GM12878 (cell line): ENCODE data around the gene MED19. TPM values are rescaled to one million over a fixed set of nuclear protein-coding genes. Genes with fewer than 3 reads are reported as not detected.

Experiments
- ATAC-seq: fragments of 200-7000 bp; cut with Tn5 transposase; 3 replicates; pipeline ENCODE4 v1.9.1; 2020; ENCODE audit warnings: mild to moderate bottlenecking, moderate library complexity
- BruUV-seq: library from RNA; stranded (reverse); fragments of 400-500 nt; replicated peaks from 2 replicates; lab custom pipeline; 2021; lab: Mats Ljungman, UMichigan
- CTCF ChIA-PET: fragments of 300-600 bp; sonication (Branson Sonifier 250); formaldehyde crosslinking; extraction: SDS; loops from one replicate; lab custom pipeline; 2021; ENCODE audit warnings: inconsistent platforms; lab: Yijun Ruan, JAX
- POLR2A ChIA-PET: fragments of 350-600 bp; formaldehyde crosslinking; extraction: SDS; loops from one replicate; lab custom pipeline; 2021; ENCODE audit warnings: inconsistent platforms; lab: Charles Lee
- RAD21 ChIA-PET: fragments of 300-600 bp; sonication (Branson Sonifier 250); formaldehyde crosslinking; loops from one replicate; lab custom pipeline; 2023; ENCODE audit warnings: antibody characterized with exemption; ENCODE audit not compliant: unreplicated experiment; lab: Charles Lee
- SMC1A ChIA-PET: fragments of 300-600 bp; sonication (Branson Sonifier 250); formaldehyde crosslinking; loops from one replicate; lab custom pipeline; 2023; ENCODE audit not compliant: unreplicated experiment, uncharacterized antibody; lab: Charles Lee
- DNase-seq: peaks from one replicate; pipeline ENCODE4 v3.0.0-alpha.2; 2011; ENCODE audit warnings: low read depth, low spot score
- FAIRE-seq: peaks from 3 replicates; lab custom pipeline; 2011; peaks lifted over from hg19 to GRCh38; lab: Jason Lieb, UNC
- H2AFZ ChIP-seq: 2 replicates; pipeline ENCODE4 v1.6.0; 2011; ENCODE audit warnings: low read depth, low read length, control low read depth; ENCODE audit not compliant: control insufficient read depth
- H3K27ac ChIP-seq: 2 replicates; pipeline ENCODE4 v1.5.1; 2011; ENCODE audit warnings: control low read depth; ENCODE audit not compliant: control insufficient read depth, insufficient read depth
- H3K27me3 ChIP-seq, 2 experiments: replicated peaks in 1 of 2; 2 replicates each; pipeline versions ENCODE4 v1.6.0 to v1.6.1; 2011; ENCODE audit warnings: low read length in 1 of 2; ENCODE audit not compliant: control insufficient read depth in 2 of 2, insufficient read depth in 2 of 2
- H3K36me3 ChIP-seq, 2 experiments: 2 replicates each; pipeline ENCODE4 v1.5.1; 2011; ENCODE audit warnings: low read length in 1 of 2; ENCODE audit not compliant: control insufficient read depth in 2 of 2, insufficient read depth in 2 of 2
- H3K4me1 ChIP-seq: 2 replicates; pipeline ENCODE4 v1.6.1; 2011; ENCODE audit warnings: mild to moderate bottlenecking, low read length, moderate library complexity, mixed read lengths; ENCODE audit not compliant: control insufficient read depth, insufficient read depth
- H3K4me2 ChIP-seq: 2 replicates; pipeline ENCODE4 v1.6.0; 2011; ENCODE audit warnings: control low read depth; ENCODE audit not compliant: control insufficient read depth, insufficient read depth
- H3K4me3 ChIP-seq: fragments of 200-600 bp; sonication (generic); 2 replicates; pipeline ENCODE4 v1.5.1; 2016
- H3K79me2 ChIP-seq: 2 replicates; pipeline ENCODE4 v1.6.0; 2011; ENCODE audit warnings: low read length; ENCODE audit not compliant: control insufficient read depth, insufficient read depth
- H3K9ac ChIP-seq: 2 replicates; pipeline ENCODE4 v1.8.0; 2011; ENCODE audit warnings: low read length, control low read depth, mixed read lengths; ENCODE audit not compliant: control insufficient read depth, insufficient read depth
- H3K9me3 ChIP-seq: replicated peaks from 3 replicates; pipeline ENCODE4 v1.5.1; 2011; ENCODE audit warnings: mild to moderate bottlenecking, low read length; ENCODE audit not compliant: control insufficient read depth, insufficient read depth
- H4K20me1 ChIP-seq: 2 replicates; pipeline ENCODE4 v1.6.0; 2011; ENCODE audit not compliant: control insufficient read depth, insufficient read depth
- CHD4 ChIP-seq: fragments of 200-600 bp; sonication (generic); IDR thresholded peaks from 2 replicates; pipeline ENCODE4 v1.6.1; 2016; ENCODE audit warnings: mild to moderate bottlenecking
- MTA2 ChIP-seq: fragments of 450-650 bp; IDR thresholded peaks from 2 replicates; pipeline ENCODE4 v1.6.1; 2016; ENCODE audit warnings: low read depth, mild to moderate bottlenecking, moderate library complexity
- PAX8 ChIP-seq: fragments of 450-650 bp; IDR thresholded peaks from 2 replicates; pipeline ENCODE4 v1.6.1; 2017; ENCODE audit warnings: mild to moderate bottlenecking, moderate library complexity
- POLR2A ChIP-seq: IDR thresholded peaks from 2 replicates; pipeline ENCODE4 v1.6.1; 2011; ENCODE audit warnings: low read depth, mild to moderate bottlenecking, low read length
- RUNX3 ChIP-seq: IDR thresholded peaks from 2 replicates; pipeline ENCODE4 v1.6.1; 2012; ENCODE audit warnings: low read length, inconsistent platforms
- SREBF2 ChIP-seq: IDR thresholded peaks from 2 replicates; pipeline ENCODE4 v1.6.1; 2012; ENCODE audit warnings: mild to moderate bottlenecking, low read length
- WRNIP1 ChIP-seq: IDR thresholded peaks from 2 replicates; pipeline ENCODE4 v1.6.1; 2011; ENCODE audit warnings: low read depth, low read length, improper control_type of control experiment, borderline replicate concordance
- in situ Hi-C: fragments of 300-500 bp; cut with MboI; formaldehyde crosslinking; loops from 9 replicates; pipeline ENCODE4 v1.14.3; 2018; ENCODE audit warnings: mixed read lengths
- intact Hi-C: fragments of 100-400 bp; cut with micrococcal nuclease; formaldehyde crosslinking; loops from one replicate; pipeline ENCODE4 v1.14.2; 2022; ENCODE audit not compliant: unreplicated experiment
- polyA plus RNA-seq, 11 experiments: library from polyadenylated mRNA; depleted of rRNA in 4 of 11; unstranded in 6 of 11; stranded (reverse) in 5 of 11; fragments of >200 nt; fragmentation: Nextera tagmentation in 4 of 11; fragmentation: Illumina TruSeq in 1 of 11; extraction: Ambion mirVana in 4 of 11; extraction: Trizol in 1 of 11; gene quantifications; 1 replicate in 1 of 11; 2 replicates in 10 of 11; pipeline versions ENCODE4 v1.2.1 to v1.2.3, GENCODE V29; 2011 to 2016; ENCODE audit warnings: inconsistent platforms in 2 of 11, missing spikeins in 2 of 11, low read depth in 1 of 11
- total RNA-seq, 4 experiments: library from RNA; depleted of rRNA in 3 of 4; stranded (reverse); fragments of >200 nt in 3 of 4; fragmentation: Illumina TruSeq in 1 of 4; extraction: Trizol in 1 of 4; gene quantifications; 2 replicates each; pipeline versions ENCODE4 v1.2.1 to v1.2.3, GENCODE V29; 2013 to 2021
- TF ChIP-seq, protein P1 (sequence below): fragments of 450-650 bp; formaldehyde crosslinking; IDR thresholded peaks from 2 replicates; pipeline ENCODE4 v1.5.0; 2022; ENCODE audit warnings: mild to moderate bottlenecking, missing genetic modification characterization
- TF ChIP-seq, protein P2 (sequence below): IDR thresholded peaks from 2 replicates; pipeline ENCODE4 v1.6.1; 2012; ENCODE audit warnings: low read depth, low read length, improper control_type of control experiment

MED19 gene
- total and polyA plus RNA-seq, 10 of the 15 experiments (the other 5 are each of a cell fraction or from before 2014, with no cell fraction given): 4.9 to 28.2 (median 17.3) TPM

DNA sequence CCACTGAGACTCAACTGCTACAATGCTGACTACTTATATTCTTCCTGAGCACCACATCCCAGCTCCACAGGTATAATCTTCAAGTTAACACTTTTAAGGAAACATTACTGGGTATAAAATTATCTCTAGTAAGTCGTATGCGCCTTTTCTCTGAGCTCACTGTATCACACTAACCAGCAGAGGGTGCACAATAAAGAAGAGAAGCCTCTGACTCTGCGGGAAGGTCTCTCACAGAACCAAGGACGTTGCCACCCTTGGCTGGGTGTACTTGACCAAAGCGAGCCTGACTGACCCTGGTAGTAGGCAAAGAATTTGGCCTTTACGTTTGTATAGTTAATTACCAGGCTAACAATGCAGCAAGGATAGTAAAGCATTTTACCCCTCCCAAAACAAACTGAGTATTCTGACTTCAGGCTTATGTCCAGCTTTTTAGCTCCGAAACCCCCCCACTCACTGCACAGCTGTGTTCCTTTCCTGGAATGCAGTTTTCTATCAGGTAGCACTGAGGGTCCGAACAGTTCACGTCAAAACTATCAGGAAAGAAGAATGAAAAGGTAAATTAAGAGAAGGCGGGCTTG is 39.8 kb upstream of the MED19 start, which contains the start of gene BTBD18 (continued):
- TF ChIP-seq, protein P1, sequence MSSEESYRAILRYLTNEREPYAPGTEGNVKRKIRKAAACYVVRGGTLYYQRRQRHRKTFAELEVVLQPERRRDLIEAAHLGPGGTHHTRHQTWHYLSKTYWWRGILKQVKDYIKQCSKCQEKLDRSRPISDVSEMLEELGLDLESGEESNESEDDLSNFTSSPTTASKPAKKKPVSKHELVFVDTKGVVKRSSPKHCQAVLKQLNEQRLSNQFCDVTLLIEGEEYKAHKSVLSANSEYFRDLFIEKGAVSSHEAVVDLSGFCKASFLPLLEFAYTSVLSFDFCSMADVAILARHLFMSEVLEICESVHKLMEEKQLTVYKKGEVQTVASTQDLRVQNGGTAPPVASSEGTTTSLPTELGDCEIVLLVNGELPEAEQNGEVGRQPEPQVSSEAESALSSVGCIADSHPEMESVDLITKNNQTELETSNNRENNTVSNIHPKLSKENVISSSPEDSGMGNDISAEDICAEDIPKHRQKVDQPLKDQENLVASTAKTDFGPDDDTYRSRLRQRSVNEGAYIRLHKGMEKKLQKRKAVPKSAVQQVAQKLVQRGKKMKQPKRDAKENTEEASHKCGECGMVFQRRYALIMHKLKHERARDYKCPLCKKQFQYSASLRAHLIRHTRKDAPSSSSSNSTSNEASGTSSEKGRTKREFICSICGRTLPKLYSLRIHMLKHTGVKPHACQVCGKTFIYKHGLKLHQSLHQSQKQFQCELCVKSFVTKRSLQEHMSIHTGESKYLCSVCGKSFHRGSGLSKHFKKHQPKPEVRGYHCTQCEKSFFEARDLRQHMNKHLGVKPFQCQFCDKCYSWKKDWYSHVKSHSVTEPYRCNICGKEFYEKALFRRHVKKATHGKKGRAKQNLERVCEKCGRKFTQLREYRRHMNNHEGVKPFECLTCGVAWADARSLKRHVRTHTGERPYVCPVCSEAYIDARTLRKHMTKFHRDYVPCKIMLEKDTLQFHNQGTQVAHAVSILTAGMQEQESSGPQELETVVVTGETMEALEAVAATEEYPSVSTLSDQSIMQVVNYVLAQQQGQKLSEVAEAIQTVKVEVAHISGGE (CRISPR knock-in tag): no peak
- TF ChIP-seq CHD4: no peak
- TF ChIP-seq MTA2: no peak

DNA sequence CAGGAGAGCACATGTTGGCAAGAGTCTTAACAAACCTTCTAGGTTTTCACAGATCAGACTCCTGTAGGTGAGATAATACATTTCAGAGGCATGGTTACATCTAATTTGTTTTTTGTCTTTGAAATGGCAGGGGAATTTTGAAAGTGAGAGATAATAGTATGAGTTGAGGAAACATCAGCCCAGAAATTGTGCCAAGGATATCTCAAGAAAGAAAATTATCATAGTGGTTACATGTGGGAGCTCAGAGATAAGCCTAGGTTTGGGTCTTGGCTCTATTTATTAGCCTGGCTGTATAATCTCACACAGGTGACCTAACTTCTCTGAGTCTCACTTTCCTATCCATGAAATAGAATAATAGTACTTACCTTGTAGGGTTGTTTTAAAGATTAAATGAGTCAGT is 39.2 kb upstream of the MED19 start:
- Histone ChIP-seq H3K4me1 (no peaks in the 10 kb centered on the region), H3K4me3 (no peak overlapping the region), H4K20me1 (no peaks in the 10 kb centered on the region), H3K27ac (no peak overlapping the region), H3K27me3 (no peaks in the 10 kb centered on the region), H3K79me2 (no peaks in the 10 kb centered on the region), H3K9ac (no peak overlapping the region), H3K4me2 (no peak overlapping the region), H3K9me3 (no peaks in the 10 kb centered on the region; the same call in 2 of the 3 replicates), H3K36me3 (no peaks in the 10 kb centered on the region; a peak in 1 of 4 replicates), H2AFZ (no peak overlapping the region)
- ChIA-PET CTCF (interaction anchor here (0.7 to 12.2 kb wide), 16 partner anchors 9 to 878 kb away, joined by 3 to 227 read pairs (median 4); partner anchors contain the start of genes CTNND1, MED19 and SELENOH), RAD21 (interaction anchor here (1.0 to 3.2 kb wide), 4 partner anchors 10 to 49 kb away, joined by 3 to 69 read pairs (median 10); partner anchors contain the start of gene CTNND1), SMC1A (interaction anchor here (0.5 to 3.3 kb wide), 19 partner anchors 9 to 774 kb away, joined by 3 to 58 read pairs (median 4); partner anchors contain the start of genes CTNND1 and SELENOH), POLR2A (interaction anchor here (1.0 to 1.4 kb wide), 3 partner anchors 10 to 49 kb away, joined by 3 to 6 read pairs (median 3); partner anchors contain the start of genes CTNND1 and SELENOH)
- TF ChIP-seq SREBF2 (no peak), RUNX3 (no peak), PAX8 (no peak), POLR2A (no peak), WRNIP1 (no peak)
- TF ChIP-seq, protein P2, sequence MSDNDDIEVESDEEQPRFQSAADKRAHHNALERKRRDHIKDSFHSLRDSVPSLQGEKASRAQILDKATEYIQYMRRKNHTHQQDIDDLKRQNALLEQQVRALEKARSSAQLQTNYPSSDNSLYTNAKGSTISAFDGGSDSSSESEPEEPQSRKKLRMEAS: no peak
- in situ Hi-C loops: no loop called here
- ATAC-seq (no peak; the same call in 2 of the 3 replicates), FAIRE-seq (no peak), DNase-seq (no peak)
- intact Hi-C loops: loop anchor here (1.0 kb wide), 1 partner anchor 49 kb away; no protein-coding TSS in a partner anchor
- no TSS peak for BruUV-seq
